Measurements from ENCODE around the gene CACNA1S.

The CACNA1S gene

DNA sequence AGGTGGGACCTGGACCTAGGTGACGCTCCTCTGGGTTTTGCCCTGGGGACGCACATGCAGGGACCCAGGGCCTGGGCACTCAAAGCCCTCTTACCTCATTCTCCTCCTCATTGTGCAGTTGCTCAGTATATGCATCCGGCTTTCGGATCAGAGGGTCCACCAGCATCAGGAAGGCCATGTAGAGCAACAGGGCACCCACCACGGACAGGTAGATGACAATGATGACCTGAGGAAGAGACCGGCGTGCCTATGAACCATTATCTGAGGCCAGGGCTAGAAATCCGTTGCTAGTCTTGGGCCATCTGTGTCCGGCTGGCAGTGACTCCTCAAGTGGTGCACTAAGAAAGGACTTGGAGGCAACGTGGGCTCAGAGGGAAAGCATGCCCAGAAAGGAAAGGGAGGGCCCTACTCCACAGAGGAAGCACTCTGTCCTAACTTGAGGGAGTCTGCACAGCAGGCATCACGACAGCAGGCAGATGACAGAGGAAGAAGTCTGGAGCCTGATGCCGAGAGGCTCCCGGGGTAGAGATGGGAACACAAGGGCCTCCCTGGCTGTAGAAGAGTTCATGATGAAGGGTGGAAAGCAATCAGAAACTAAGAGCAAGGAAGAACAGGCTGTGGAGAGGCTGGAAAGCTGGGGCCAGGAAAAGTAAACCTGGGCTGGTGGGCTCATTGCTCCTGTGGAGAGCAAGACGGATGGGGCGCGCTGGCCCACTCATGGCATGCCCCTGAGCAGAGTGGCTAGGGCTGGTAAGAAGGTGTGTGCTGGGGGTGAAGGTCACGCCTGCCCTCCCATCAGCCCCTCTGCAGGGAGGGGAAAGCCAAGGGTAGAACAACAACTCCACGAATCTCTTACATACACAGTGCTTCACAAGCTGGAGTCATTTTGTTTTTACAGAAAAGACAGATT, 31.8 kb upstream of the CACNA1S start:
- Mint-ChIP-seq H3K36me3 (peaks cover 74% of the 10 kb centered on the region), H3K4me3 (no peak overlapping the region), H3K27ac (no peak overlapping the region), H3K27me3 (no peaks in the 10 kb centered on the region), H3K9me3 (no peaks in the 10 kb centered on the region), H3K4me1 (no peaks in the 10 kb centered on the region)
- no peak for ATAC-seq

DNA sequence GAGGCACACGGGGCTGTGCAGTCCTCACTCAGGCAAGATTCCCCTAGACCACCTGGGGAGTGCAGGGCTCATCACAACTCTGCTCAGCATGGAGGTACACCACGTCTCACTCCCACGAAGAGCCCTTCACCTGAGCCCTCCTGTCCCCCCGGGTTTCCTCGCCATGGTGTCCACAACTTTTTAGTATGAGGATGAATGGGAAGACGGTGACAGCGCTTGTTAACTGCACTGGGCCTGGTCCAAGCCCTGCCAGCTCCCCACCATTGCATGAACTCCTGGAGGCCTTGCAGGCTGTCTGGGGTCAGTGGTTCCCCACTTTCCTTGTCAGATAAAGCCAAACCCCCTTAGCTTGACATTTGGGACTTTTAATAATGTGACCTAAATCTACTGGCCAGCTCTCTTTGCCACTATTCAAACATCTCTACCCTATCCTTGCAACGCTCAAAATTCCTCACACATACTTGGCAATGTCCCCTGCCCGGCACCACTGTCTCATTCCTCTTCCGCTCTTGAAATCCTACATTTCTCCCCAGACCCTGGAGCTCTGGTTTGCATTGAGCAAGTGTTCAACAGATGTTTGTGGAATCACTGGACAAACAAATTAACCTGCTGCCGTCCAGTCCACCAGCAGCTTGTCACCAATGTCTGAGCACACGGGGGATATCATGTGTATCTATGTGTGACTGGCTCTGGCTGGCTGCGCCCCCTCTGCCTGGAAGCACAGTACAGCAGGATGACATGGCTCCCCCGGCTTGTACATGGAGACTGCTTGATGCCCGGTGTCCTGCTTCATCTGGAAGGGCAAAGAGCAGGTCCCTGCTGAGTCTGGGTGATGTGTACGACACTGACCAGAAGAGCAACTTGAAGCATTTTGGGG, 30.9 kb upstream of the CACNA1S start:
- no peaks in the 10 kb centered on the region for H3K4me1 Mint-ChIP-seq
- ATAC-seq = no peak
- no peaks in the 10 kb centered on the region for H3K9me3 Mint-ChIP-seq
- no peak overlapping the region for H3K4me3 Mint-ChIP-seq
- no peak overlapping the region for H3K27ac Mint-ChIP-seq
- H3K27me3 Mint-ChIP-seq = no peaks in the 10 kb centered on the region
- H3K36me3 Mint-ChIP-seq = peaks cover 75% of the 10 kb centered on the region

DNA sequence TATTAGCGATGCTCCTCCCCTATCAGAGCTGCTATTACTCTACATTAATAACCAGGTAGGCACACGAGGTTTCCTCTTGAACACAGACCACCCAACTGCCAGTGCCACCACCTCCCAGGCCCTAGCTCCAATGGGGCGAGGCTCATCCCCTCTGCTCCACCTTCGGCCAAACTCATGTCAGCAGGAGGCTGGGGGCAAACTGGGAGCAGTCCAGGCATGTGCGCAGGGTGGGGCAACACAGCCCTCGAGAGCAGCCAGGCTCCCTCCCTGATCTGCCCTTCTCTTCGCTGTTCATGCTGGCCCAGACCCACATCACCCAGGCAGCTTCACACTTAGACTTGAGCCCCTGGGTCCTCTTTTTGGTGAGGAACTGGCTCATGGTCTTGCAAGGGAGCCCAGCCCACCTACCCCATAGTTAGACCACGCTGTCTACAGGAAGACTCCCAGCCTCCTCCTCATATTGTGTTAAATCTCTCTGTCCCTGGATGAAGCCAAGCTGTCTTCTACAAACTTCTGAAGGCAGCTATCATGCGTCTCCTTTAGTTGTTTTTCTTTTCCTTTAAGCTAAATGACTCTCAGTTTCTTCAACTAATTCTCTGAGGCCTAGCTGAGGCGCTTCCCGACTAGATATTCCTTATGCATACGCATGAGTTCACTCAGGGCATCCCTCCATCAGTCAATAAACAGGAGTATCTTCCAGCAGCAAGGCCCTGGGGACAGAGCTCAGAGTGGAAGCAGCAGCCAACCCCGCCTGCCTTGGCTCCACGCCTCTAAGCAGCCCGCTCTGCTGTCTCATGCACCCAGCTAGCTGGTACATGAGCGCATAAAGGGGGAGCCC, 30.0 kb upstream of the CACNA1S start:
- no peak overlapping the region for H3K4me3 Mint-ChIP-seq
- H3K27ac Mint-ChIP-seq = peak overlapping the region; percentile 7
- no peaks in the 10 kb centered on the region for H3K9me3 Mint-ChIP-seq
- peaks cover 71% of the 10 kb centered on the region for H3K36me3 Mint-ChIP-seq
- no peak for ATAC-seq
- H3K4me1 Mint-ChIP-seq = no peaks in the 10 kb centered on the region
- no peaks in the 10 kb centered on the region for H3K27me3 Mint-ChIP-seq

DNA sequence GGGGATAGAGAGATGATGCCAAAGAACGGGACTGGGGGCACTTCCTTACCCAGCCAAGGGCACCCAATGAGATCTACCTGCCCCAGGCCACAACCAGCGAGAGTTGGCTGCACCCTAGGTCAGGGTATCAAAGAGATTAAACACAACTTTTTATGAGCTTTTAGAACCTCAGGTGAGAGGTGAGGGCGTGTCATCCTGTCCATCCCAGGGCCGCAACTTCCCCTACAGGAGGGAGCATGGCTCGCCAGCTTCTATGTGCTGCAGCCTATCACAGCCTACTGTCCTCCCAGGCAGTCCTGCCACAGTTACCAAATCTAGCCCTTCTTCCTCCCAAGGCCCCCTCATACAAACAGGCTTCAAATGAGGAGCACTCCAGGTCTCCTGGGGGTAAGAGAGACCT, 29.2 kb upstream of the CACNA1S start:
- Mint-ChIP-seq H3K9me3 (no peaks in the 10 kb centered on the region), H3K4me3 (no peak overlapping the region), H3K27me3 (no peaks in the 10 kb centered on the region), H3K36me3 (peaks cover 63% of the 10 kb centered on the region), H3K4me1 (no peaks in the 10 kb centered on the region), H3K27ac (no peak overlapping the region)
- ATAC-seq = no peak

DNA sequence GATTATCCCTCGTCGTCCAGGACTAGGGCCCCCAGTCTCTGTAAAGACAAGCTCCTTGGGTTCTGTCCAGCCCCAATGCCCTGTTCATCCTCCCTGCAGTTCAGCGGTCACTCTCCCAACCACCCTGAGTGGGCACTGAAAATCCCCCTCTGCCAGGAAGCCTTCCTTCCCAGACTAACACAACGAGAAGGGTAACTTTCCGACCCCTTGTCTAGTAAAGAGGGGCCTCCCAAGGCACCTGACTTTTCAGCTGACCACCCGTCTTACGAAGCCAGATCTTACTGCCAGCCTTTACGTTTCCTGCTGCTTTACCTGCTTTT, 28.7 kb upstream of the CACNA1S start:
- no peaks in the 10 kb centered on the region for H3K27me3 Mint-ChIP-seq
- peaks cover 59% of the 10 kb centered on the region for H3K36me3 Mint-ChIP-seq
- no peaks in the 10 kb centered on the region for H3K9me3 Mint-ChIP-seq
- no peak overlapping the region for H3K27ac Mint-ChIP-seq
- ATAC-seq = no peak
- no peak overlapping the region for H3K4me3 Mint-ChIP-seq
- no peaks in the 10 kb centered on the region for H3K4me1 Mint-ChIP-seq

DNA sequence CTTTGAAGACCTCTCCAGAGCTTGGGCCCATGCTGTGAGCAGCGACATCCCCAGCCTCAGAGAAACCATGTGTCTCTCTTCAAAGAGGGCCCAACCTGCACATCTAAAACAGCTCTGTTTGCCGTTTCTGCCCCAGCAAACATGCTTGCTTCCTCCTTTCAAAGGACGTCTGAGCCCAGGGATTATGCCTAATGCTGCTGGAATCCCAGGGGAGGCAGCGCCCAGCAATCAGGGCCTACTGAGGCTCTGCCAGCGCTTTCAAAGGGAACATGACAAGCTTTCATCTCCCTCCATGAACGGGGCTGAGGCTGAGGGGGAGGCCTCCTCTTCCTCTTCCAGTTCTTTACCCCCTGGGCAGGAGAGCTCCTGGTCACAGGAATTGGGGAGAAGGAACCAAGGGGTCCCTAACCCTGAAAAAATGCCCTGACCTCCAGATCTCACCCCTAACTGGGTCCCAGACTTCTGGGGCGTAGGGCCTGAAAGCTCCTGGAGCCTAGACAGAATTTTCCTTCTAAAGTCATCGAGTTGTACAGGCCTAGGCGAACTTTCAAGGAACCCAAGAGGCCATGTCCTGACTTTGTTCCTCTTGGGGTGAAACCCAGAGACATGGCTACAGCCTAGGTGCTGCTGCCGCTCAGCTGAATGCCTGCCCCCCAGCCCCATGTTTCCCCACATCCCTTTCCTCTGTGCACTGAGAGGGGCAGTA, 28.2 kb upstream of the CACNA1S start:
- ATAC-seq = no peak
- Mint-ChIP-seq H3K27ac (no peak overlapping the region), H3K4me1 (no peaks in the 10 kb centered on the region), H3K27me3 (no peaks in the 10 kb centered on the region), H3K36me3 (peaks cover 63% of the 10 kb centered on the region), H3K4me3 (no peak overlapping the region), H3K9me3 (no peaks in the 10 kb centered on the region)

DNA sequence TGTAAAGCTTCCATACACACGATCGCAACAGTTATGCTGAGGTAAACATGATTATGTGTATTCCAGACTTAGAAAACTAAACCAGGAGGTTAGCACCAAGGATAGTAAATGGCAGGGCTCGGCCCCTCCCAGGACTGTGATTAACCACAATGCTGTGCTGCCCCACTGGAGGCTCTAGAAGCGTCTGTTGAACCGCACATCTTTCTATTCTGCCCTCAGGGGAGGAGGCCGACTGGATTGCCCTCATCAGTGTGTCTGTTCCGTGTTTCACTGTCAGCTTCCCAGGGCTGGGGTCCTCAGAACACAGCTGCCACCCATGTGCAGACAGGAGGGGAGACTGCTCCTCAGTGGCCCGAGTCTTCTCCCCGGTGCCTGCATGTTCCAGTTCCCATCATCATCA, 27.5 kb upstream of the CACNA1S start:
- Mint-ChIP-seq H3K9me3 (no peaks in the 10 kb centered on the region), H3K27me3 (no peaks in the 10 kb centered on the region), H3K4me3 (no peak overlapping the region), H3K36me3 (peaks cover 63% of the 10 kb centered on the region), H3K27ac (no peak overlapping the region), H3K4me1 (no peaks in the 10 kb centered on the region)
- ATAC-seq = no peak

DNA sequence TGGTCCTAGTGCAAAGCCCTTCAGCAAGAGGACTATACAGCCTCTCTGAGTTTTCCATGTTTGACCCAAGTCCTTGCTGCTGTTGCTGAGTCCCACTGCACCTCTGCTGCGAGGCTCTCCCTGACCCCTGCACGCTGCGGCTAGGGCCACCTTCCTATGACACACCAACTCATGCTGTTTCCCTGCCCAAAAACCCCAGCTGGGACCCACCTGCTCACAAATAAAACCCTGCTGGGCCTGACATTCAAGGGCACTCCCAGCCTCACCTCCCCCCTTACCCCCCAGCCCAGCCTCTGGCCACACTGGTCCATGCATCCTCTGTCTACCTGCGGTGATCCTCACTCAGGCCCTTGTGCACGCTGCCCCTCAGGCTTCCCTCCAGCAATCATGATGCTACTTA, 27.1 kb upstream of the CACNA1S start:
- H3K9me3 Mint-ChIP-seq = no peaks in the 10 kb centered on the region
- no peaks in the 10 kb centered on the region for H3K4me1 Mint-ChIP-seq
- no peak overlapping the region for H3K27ac Mint-ChIP-seq
- no peak for ATAC-seq
- H3K36me3 Mint-ChIP-seq = peaks cover 65% of the 10 kb centered on the region
- H3K4me3 Mint-ChIP-seq = no peak overlapping the region
- H3K27me3 Mint-ChIP-seq = no peaks in the 10 kb centered on the region

DNA sequence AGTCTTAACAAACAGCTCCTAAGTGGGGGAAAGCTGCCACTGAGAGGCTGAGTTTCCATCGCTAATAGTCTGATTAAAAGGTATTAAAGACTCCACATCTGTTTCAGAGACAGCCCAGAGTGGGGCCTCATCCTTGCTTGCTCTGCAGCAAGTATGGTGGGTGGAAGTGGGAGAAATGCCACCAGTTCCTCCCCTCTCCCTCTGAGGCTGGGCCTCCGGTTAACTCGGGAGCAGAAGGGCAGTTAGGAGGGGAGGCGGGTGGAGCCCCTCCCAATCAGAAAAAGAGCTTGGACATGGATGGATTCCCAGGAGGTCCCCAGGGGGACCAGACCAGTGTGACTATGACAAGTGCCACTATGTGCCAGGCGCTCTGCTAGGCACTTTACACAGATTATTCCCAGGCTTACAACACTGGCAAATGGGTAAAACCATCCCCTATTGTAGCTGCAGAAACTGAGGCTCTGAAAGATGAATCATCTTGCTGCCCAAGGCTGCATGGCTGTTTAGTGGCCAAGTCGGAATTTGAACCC, 26.1 kb upstream of the CACNA1S start:
- Mint-ChIP-seq H3K27me3 (no peaks in the 10 kb centered on the region), H3K4me1 (no peaks in the 10 kb centered on the region), H3K4me3 (no peak overlapping the region), H3K36me3 (peaks cover 62% of the 10 kb centered on the region), H3K9me3 (no peaks in the 10 kb centered on the region), H3K27ac (no peak overlapping the region)
- ATAC-seq = no peak

DNA sequence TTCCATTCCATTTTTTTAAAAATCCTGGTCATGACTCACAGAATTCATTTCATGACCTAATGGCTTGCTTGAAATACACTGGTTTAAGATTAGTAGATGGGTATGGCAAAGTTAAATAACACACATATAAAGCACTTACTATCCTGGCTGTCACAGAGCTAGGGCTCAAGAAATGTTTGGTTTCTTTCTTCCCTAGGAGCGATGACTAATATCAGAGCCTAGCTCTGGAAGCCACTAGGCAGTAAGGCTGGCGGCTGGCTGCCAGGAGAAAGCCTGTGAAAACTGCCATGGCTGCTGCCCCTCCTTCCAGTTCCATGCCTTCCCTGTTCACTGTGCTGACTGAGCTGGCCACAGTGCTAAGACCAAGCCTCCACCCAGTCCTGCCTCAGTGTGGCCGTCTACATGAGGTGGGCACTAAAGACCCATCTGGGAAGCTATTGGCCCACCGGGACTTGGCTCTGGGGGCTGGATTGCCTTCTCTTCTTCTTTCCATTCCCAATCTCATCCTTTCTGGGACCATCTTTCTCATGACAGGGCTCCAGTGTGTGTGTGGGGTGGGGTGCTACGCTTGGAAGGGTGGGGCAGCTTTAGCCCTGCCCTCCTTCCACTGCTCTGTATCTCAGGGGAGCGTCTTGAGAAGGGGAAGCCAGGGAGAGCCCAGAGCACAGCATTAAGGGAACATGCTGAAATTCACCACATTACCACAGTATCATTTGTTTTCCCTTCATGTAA, 25.5 kb upstream of the CACNA1S start:
- H3K36me3 Mint-ChIP-seq = peaks cover 59% of the 10 kb centered on the region
- no peak for ATAC-seq
- no peak overlapping the region for H3K27ac Mint-ChIP-seq
- H3K9me3 Mint-ChIP-seq = no peaks in the 10 kb centered on the region
- no peaks in the 10 kb centered on the region for H3K27me3 Mint-ChIP-seq
- H3K4me3 Mint-ChIP-seq = no peak overlapping the region
- no peaks in the 10 kb centered on the region for H3K4me1 Mint-ChIP-seq

DNA sequence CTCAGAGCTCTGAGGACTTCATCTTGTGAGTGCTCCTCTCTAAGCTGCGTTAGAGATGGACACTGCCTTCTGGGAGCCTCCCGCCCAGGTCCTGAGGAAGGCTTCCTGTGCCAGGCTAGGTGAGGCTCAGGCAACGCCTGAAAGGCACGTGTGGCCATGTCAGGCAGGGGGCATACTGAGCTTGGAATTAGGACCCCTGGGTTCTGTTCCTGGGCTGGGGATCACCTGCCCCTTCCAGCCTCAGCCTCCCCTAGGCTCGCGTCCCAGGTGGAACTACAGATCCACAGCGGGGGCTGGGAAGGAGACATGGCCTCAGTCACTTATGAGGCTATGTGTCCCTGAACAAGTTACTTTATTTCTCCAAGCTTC, 24.8 kb upstream of the CACNA1S start:
- peaks cover 54% of the 10 kb centered on the region for H3K36me3 Mint-ChIP-seq
- no peak overlapping the region for H3K27ac Mint-ChIP-seq
- no peaks in the 10 kb centered on the region for H3K9me3 Mint-ChIP-seq
- no peak for ATAC-seq
- H3K4me1 Mint-ChIP-seq = no peaks in the 10 kb centered on the region
- no peak overlapping the region for H3K4me3 Mint-ChIP-seq
- no peaks in the 10 kb centered on the region for H3K27me3 Mint-ChIP-seq

DNA sequence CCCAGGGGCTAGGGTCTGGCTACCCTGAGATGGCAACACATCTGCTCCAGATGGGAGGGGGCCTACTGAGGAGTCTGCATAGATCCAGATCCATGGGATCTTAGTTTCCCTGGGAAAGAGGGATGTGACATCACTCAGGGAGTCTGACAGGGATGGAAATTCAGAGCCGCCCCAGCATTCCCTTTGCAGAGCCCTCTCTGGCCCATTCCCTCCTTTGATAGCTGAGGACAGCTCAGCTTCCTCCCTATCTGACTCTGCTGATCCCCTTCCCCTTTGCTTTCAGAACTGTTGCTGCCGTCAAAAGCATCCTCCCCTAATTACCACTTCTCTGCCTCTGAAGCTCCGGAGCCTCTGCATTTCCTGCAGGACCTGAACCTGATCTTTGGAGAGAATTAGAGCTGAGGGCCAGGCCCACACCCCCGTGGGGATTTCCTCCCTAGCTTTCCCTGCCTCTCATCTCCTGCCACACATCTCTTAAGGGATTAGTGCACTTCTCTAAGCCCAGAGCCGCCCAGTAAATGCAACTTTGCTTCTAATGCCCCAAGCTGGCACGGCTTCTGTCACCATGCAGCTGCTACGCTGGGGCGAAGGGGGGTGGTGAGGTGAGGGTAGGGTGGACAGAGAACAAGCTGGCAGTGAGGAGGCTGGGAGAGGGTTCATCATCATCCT, 24.3 kb upstream of the CACNA1S start:
- Mint-ChIP-seq H3K27ac (no peak overlapping the region), H3K36me3 (peaks cover 53% of the 10 kb centered on the region), H3K27me3 (no peaks in the 10 kb centered on the region), H3K4me3 (no peak overlapping the region), H3K4me1 (no peaks in the 10 kb centered on the region), H3K9me3 (no peaks in the 10 kb centered on the region)
- no peak for ATAC-seq

DNA sequence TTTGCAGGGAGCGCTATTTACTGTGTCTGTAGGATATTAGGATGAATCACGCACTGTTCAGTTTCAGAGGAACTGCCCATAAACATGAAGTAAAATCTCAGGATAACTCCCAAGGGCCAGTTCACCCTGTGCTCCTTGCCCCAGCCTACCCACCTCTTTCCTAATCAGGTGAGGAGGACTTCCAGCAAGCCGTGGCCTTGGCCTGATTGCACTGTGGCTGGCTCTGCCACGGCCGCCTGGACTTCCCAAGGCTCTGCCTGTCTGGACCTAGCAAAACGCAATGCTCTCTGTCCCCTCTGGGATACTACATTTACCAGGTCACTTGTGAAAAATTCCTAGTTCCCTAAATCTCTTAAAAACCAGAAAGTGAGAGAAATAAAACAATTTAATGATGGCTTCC, 22.2 kb upstream of the CACNA1S start:
- Mint-ChIP-seq H3K4me3 (no peak overlapping the region), H3K4me1 (no peaks in the 10 kb centered on the region), H3K27me3 (no peaks in the 10 kb centered on the region), H3K27ac (no peak overlapping the region), H3K9me3 (peaks cover 3% of the 10 kb centered on the region), H3K36me3 (peaks cover 43% of the 10 kb centered on the region)
- ATAC-seq = no peak

DNA sequence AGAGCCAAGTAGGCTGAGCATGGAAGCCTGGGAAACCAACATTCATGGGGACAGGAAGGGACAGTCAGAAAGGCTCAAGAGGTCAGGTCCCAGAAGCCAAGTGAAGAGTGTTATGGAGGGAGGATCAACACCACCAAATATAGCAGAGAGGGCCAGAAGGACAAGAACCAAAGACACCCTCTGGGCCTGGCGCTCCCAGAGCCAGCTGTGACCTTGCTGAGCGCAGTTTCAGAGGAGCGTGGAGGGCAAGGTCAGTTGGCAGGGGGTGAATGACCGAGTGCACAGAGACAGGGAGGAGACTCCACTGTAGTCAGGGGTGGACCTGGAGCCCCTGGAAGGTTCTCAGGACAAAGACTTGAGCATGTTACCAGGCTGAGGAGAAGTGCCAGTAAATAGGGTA, 19.2 kb upstream of the CACNA1S start:
- Mint-ChIP-seq H3K36me3 (peaks cover 34% of the 10 kb centered on the region), H3K27ac (no peak overlapping the region), H3K9me3 (peaks cover 3% of the 10 kb centered on the region), H3K27me3 (peaks cover 9% of the 10 kb centered on the region), H3K4me1 (no peaks in the 10 kb centered on the region), H3K4me3 (no peak overlapping the region)
- no peak for ATAC-seq

Measured in stimulated activated memory B cell treated with anti-CD40 and anti-IgM and Interleukin-4, amounts not matched to agents 10 μg/mL and 1 μg/mL and 100 μg/mL, for 72 hours (primary cell).